Caco-2 (cell line): ENCODE results near the gene NBR1. TPM values are rescaled to one million over a fixed set of nuclear protein-coding genes. Genes with fewer than 3 reads are reported as not detected.
A peak's percentile ranks its signal among the peaks of the same experiment; 100 is the strongest.

ENCODE experiments used
- BruUV-seq: library from RNA; stranded (reverse); fragments of 400-500 nt; replicated peaks from 2 replicates; lab custom pipeline; 2021; lab: Mats Ljungman, UMichigan
- CTCF ChIA-PET: fragments of 300-600 bp; sonication (Branson Sonifier 250); formaldehyde crosslinking; loops from one replicate; lab custom pipeline; 2022; ENCODE audit warnings: antibody characterized with exemption; lab: Charles Lee
- POLR2A ChIA-PET: fragments of 300-600 bp; sonication (Branson Sonifier 250); formaldehyde crosslinking; loops from one replicate; lab custom pipeline; 2022; ENCODE audit warnings: antibody characterized with exemption; lab: Charles Lee
- DNase-seq, 2 experiments: peaks; one replicate each; pipeline versions ENCODE4 v3.0.0 to v3.0.0-alpha.2; 2020 to 2022
- H3K27me3 ChIP-seq: replicated peaks from 2 replicates; pipeline ENCODE4 v1.6.0; 2011; ENCODE audit warnings: low read length; ENCODE audit not compliant: control insufficient read depth, insufficient read depth
- H3K36me3 ChIP-seq: 2 replicates; pipeline ENCODE4 v1.5.1; 2011; ENCODE audit warnings: low read length; ENCODE audit not compliant: control insufficient read depth, insufficient read depth
- H3K4me1 ChIP-seq: fragments of 250-450 bp; sonication (Bioruptor Pico); 2 replicates; pipeline ENCODE4 v1.5.1; 2020; ENCODE audit warnings: mild to moderate bottlenecking
- H3K4me3 ChIP-seq: 2 replicates; pipeline ENCODE4 v1.5.1; 2011; ENCODE audit warnings: low read depth, mild to moderate bottlenecking, control low read depth, low read length
- H3K9me3 ChIP-seq: fragments of 250-450 bp; sonication (Bioruptor Pico); 2 replicates; pipeline ENCODE4 v1.5.1; 2020; ENCODE audit warnings: mild to moderate bottlenecking, moderate library complexity
- H3K27ac Mint-ChIP-seq: one replicate; pipeline ENCODE4 v1.8.0; 2022; ENCODE audit warnings: mixed read lengths; ENCODE audit not compliant: unreplicated experiment
- H3K27me3 Mint-ChIP-seq: one replicate; pipeline ENCODE4 v1.8.0; 2022; ENCODE audit warnings: mixed read lengths; ENCODE audit not compliant: insufficient read depth, unreplicated experiment
- H3K36me3 Mint-ChIP-seq: one replicate; pipeline ENCODE4 v1.8.0; 2022; ENCODE audit warnings: mild to moderate bottlenecking, mixed read lengths; ENCODE audit not compliant: insufficient read depth, unreplicated experiment
- H3K4me1 Mint-ChIP-seq: one replicate; pipeline ENCODE4 v1.8.0; 2022; ENCODE audit warnings: low read depth, mixed read lengths; ENCODE audit not compliant: unreplicated experiment
- H3K4me3 Mint-ChIP-seq: one replicate; pipeline ENCODE4 v1.8.0; 2022; ENCODE audit warnings: mild to moderate bottlenecking, moderate library complexity, mixed read lengths; ENCODE audit not compliant: unreplicated experiment
- H3K9me3 Mint-ChIP-seq: one replicate; pipeline ENCODE4 v1.8.0; 2022; ENCODE audit warnings: mixed read lengths; ENCODE audit not compliant: unreplicated experiment
- intact Hi-C: fragments of 100-400 bp; cut with micrococcal nuclease; formaldehyde crosslinking; loops from one replicate; pipeline ENCODE4 v1.10.0; 2022; ENCODE audit not compliant: unreplicated experiment
- total RNA-seq: library from RNA; stranded (reverse); gene quantifications from 2 replicates; pipeline ENCODE4 v1.2.3, GENCODE V29; 2022
- TF ChIP-seq, protein P1 (sequence below), 2 experiments: fragments of 200-600 bp in 1 of 2; IDR thresholded peaks; 1 replicate in 1 of 2; 2 replicates in 1 of 2; pipeline versions ENCODE4 v1.5.1 to v1.8.0; 2011 to 2022; ENCODE audit warnings: antibody characterized with exemption in 1 of 2, control low read depth in 1 of 2, inconsistent platforms in 1 of 2, low read depth in 1 of 2, low read length in 1 of 2, mild to moderate bottlenecking in 1 of 2, moderate library complexity in 1 of 2; ENCODE audit not compliant: insufficient read depth in 1 of 2, severe bottlenecking in 1 of 2, unreplicated experiment in 1 of 2

Gene NBR1
- total RNA-seq, 1 experiment from 2014 or later = 53.9 TPM

DNA sequence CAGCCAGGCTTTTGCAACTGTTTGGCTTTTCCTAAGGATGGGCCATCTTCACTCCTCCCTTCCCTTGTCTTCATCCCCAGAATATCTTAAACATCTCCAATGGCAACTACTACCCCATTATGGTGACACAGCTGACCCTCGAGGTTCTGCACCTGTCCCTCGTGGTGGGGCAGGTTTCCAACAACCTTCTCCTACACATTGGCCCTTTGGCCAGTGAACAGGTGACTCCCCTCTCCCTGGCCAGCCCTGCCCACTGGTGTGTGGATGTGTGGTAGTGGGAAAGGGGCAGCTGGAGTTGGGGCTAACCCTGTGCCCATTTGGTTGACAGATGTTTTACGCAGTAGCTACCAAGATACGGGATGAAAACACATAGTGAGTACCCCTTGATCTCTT is 45.4 kb downstream of the NBR1 start:
- Mint-ChIP-seq H3K9me3 (no peaks in the 10 kb centered on the region), H3K36me3 (peaks cover 11% of the 10 kb centered on the region), H3K4me1 (peaks cover 10% of the 10 kb centered on the region), H3K27ac (no peak overlapping the region), H3K4me3 (no peak overlapping the region), H3K27me3 (no peaks in the 10 kb centered on the region)
- TF ChIP-seq, protein P1, sequence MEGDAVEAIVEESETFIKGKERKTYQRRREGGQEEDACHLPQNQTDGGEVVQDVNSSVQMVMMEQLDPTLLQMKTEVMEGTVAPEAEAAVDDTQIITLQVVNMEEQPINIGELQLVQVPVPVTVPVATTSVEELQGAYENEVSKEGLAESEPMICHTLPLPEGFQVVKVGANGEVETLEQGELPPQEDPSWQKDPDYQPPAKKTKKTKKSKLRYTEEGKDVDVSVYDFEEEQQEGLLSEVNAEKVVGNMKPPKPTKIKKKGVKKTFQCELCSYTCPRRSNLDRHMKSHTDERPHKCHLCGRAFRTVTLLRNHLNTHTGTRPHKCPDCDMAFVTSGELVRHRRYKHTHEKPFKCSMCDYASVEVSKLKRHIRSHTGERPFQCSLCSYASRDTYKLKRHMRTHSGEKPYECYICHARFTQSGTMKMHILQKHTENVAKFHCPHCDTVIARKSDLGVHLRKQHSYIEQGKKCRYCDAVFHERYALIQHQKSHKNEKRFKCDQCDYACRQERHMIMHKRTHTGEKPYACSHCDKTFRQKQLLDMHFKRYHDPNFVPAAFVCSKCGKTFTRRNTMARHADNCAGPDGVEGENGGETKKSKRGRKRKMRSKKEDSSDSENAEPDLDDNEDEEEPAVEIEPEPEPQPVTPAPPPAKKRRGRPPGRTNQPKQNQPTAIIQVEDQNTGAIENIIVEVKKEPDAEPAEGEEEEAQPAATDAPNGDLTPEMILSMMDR (IDR thresholded peaks at IDR 0.05; ENCODE audit: insufficient read depth in 1 of 2, low read depth in 1 of 2, low read length in 1 of 2, severe bottlenecking in 1 of 2, unreplicated experiment in 1 of 2) = no peak
- Histone ChIP-seq H3K36me3 (peaks cover 2% of the 10 kb centered on the region), H3K27me3 (no peaks in the 10 kb centered on the region), H3K9me3 (no peaks in the 10 kb centered on the region), H3K4me3 (no peak overlapping the region), H3K4me1 (peaks cover 26% of the 10 kb centered on the region)
- BruUV-seq = no TSS peak
- CTCF ChIA-PET = no interaction called here
- intact Hi-C loops = no loop called here
- POLR2A ChIA-PET = interaction anchor here (0.6 kb wide), 1 partner anchor 32 kb away, joined by 4 read pairs; no protein-coding TSS in a partner anchor
- DNase-seq = no peak

DNA sequence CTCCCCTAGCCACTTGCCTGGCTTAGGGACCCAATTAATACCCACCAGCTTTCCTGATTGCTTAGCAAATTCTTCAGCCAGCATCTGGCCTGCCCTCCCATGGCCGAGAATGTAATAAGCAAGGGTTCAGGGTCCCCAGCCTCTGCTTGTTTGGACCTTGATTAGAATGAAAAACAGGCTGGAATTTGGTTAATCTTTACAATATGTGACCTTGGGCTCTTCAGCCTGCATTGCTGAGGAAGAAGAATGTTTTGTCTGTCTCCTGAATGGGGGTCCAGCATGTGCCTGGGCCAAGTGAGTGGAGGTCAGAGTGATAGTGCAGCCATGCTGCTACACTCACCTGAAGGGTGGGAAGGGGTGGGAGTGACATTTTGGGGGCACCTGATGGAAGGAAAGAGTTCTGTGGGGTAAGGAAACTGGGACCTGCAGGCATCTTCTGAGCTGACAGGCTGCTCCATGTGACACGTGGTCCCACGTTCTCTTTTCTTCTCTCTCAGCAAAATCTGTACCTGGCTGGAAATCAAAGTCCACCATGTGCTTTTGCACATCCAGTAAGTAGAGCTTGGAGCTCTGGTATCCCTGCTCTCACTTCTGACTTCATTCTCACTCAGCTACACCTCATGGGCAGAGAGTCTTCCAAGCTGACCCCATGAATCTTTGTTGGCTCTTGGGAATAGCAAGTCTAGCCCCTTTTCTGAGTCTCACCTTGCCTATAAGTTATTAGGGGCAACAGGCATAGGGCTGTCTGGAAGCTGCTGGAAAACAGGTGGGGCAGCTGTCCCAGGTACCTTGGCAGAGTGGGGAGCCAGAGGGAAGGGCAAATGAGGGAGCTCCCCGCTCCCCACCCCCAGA is 46.0 kb downstream of the NBR1 start:
- peak; percentile 13 to 67 for DNase-seq
- TF ChIP-seq, protein P1 (IDR thresholded peaks at IDR 0.05; ENCODE audit: insufficient read depth in 1 of 2, low read depth in 1 of 2, low read length in 1 of 2, severe bottlenecking in 1 of 2, unreplicated experiment in 1 of 2) = peak in 1 of 2 experiments; percentile 30
- Mint-ChIP-seq H3K36me3 (peaks cover 5% of the 10 kb centered on the region), H3K4me3 (no peak overlapping the region), H3K27ac (no peak overlapping the region), H3K9me3 (no peaks in the 10 kb centered on the region), H3K4me1 (peaks cover 9% of the 10 kb centered on the region), H3K27me3 (no peaks in the 10 kb centered on the region)
- H3K36me3 ChIP-seq = peaks cover 2% of the 10 kb centered on the region
- POLR2A ChIA-PET = interaction anchor here (0.6 kb wide), 1 partner anchor 99 kb away, joined by 3 read pairs; no protein-coding TSS in a partner anchor
- no TSS peak for BruUV-seq
- CTCF ChIA-PET = interaction anchor here (0.6 to 0.7 kb wide), 3 partner anchors 17 to 93 kb away, joined by 3 to 5 read pairs (median 3); no protein-coding TSS in a partner anchor
- H3K27me3 ChIP-seq = no peaks in the 10 kb centered on the region
- intact Hi-C loops = no loop called here
- H3K4me3 ChIP-seq = no peak overlapping the region
- no peaks in the 10 kb centered on the region for H3K9me3 ChIP-seq
- H3K4me1 ChIP-seq = peaks cover 26% of the 10 kb centered on the region

DNA sequence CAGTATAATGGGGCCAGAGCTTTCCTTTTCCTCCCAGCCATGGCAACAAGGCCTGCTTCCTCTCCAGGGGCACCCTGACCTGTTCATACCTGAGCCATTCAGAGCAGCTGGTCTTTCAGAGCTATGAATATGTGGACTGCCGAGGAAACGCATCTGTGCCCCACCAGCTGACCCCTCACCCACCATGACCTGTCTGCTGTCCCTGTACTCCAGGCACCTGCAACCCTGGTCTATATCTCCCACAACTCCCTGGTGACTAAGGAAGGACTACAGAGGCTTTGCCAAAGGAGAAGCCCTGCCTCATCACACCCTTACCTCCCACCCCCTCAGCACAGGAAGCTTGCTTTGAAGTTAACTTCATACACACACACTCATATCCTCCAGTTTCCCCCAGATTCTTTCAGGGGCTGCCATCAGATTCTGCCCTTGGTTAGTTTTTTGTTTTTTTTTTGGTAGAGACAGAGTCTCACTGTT is 46.6 kb downstream of the NBR1 start:
- Mint-ChIP-seq H3K9me3 (no peaks in the 10 kb centered on the region), H3K4me3 (no peak overlapping the region), H3K27me3 (no peaks in the 10 kb centered on the region), H3K36me3 (no peaks in the 10 kb centered on the region), H3K4me1 (peaks cover 3% of the 10 kb centered on the region), H3K27ac (no peak overlapping the region)
- BruUV-seq = no TSS peak
- Histone ChIP-seq H3K9me3 (no peaks in the 10 kb centered on the region), H3K27me3 (no peaks in the 10 kb centered on the region), H3K4me1 (peaks cover 20% of the 10 kb centered on the region), H3K4me3 (no peak overlapping the region), H3K36me3 (peaks cover 2% of the 10 kb centered on the region)
- TF ChIP-seq, protein P1 (IDR thresholded peaks at IDR 0.05; ENCODE audit: insufficient read depth in 1 of 2, low read depth in 1 of 2, low read length in 1 of 2, severe bottlenecking in 1 of 2, unreplicated experiment in 1 of 2) = no peak
- ChIA-PET POLR2A (interaction anchor here (0.6 kb wide), 1 partner anchor 98 kb away, joined by 3 read pairs; no protein-coding TSS in a partner anchor), CTCF (interaction anchor here (0.6 to 0.7 kb wide), 3 partner anchors 17 to 92 kb away, joined by 3 to 5 read pairs (median 3); no protein-coding TSS in a partner anchor)
- peak in 1 of 2 experiments; percentile 25 for DNase-seq
- intact Hi-C loops = no loop called here
